GM13976 (cell line): ENCODE results near the gene ZCCHC8.
A peak's percentile ranks its signal among the peaks of the same experiment; 100 is the strongest.

ENCODE experiments used
- DNase-seq: peaks from one replicate; pipeline ENCODE4 v3.0.0; 2012; ENCODE audit warnings: low spot score
- in situ Hi-C: fragments of 300-500 bp; cut with MboI; formaldehyde crosslinking; loops from one replicate; pipeline ENCODE4 v1.12.0; 2022; ENCODE audit warnings: low sequenced_read_pairs, mixed read lengths, inconsistent platforms; ENCODE audit not compliant: unreplicated experiment
- TF ChIP-seq, protein P1 (sequence below): IDR thresholded peaks from 2 replicates; pipeline ENCODE4 v1.5.1; 2012; ENCODE audit warnings: borderline replicate concordance, mild to moderate bottlenecking; ENCODE audit not compliant: insufficient read depth; ENCODE audit errors: extremely low read depth, missing control alignments, control extremely low read depth

ZCCHC8 gene

DNA sequence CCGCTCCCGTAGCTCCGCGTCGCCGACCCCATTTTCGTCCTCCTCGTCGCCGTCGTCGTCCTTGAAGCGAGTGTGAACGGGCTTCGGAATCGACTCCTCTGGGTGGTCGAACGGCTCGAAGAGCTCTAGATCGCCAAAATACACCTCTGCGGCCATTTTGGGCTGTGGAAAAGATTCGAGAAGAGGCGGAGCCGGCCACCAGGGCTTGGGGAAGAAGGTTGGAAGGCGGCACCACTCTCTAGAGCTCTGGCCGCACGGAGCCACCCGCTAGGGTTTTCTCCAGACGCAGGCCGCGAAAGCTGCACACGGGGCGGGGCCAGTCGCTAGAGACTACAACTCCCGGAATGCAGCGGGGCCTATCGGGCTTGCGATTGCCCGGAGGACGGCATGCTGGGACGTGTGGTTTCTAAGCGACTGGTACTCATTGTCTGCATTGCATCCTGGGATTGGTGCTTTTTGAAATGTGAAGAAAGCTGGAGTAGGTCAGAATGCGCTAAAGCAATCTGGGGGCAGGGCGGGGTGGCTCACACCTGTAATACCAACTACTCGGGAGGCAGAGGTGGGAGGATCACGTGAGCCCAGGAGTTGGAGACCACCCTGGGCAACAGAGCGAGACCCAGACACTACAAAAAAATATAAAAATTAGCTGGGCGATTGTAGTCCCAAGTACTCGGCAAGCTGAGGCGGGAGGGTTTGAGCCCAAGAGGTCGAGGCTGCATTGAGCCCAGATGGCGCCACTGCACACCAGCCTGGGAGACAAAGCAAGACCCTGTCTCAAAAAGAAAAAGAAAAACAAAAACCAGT, at the start of gene ZCCHC8:
Gene ZCCHC8, minus strand, starts transcription at position 248 of the 804 bp plus-strand sequence. Its CDS starts 92 bp downstream, at position 156.
- peak; percentile 93 for DNase-seq
- in situ Hi-C loops = no loop called here
- TF ChIP-seq, protein P1, sequence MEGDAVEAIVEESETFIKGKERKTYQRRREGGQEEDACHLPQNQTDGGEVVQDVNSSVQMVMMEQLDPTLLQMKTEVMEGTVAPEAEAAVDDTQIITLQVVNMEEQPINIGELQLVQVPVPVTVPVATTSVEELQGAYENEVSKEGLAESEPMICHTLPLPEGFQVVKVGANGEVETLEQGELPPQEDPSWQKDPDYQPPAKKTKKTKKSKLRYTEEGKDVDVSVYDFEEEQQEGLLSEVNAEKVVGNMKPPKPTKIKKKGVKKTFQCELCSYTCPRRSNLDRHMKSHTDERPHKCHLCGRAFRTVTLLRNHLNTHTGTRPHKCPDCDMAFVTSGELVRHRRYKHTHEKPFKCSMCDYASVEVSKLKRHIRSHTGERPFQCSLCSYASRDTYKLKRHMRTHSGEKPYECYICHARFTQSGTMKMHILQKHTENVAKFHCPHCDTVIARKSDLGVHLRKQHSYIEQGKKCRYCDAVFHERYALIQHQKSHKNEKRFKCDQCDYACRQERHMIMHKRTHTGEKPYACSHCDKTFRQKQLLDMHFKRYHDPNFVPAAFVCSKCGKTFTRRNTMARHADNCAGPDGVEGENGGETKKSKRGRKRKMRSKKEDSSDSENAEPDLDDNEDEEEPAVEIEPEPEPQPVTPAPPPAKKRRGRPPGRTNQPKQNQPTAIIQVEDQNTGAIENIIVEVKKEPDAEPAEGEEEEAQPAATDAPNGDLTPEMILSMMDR = no peak

DNA sequence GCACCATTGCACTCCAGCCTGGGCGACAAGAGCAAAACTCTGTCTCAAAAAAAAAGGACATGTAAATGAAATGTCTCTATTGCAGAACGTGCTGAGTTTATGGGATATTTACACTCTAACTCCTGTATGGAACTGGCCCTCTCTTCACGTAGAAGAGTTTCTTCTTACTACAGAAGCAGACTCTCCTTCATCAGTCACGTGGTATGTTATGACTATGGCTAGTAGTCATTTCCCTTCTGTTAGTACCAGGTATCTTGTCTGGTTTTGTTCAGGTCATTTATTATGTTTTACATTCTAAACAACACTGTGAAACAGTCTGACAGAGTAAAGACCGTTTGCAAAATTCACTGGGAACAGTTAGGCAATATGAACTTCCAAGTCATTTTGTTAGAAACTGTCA, 46.6 kb upstream of the ZCCHC8 start:
- TF ChIP-seq, protein P1 = no peak
- in situ Hi-C loops = no loop called here
- no peak for DNase-seq

DNA sequence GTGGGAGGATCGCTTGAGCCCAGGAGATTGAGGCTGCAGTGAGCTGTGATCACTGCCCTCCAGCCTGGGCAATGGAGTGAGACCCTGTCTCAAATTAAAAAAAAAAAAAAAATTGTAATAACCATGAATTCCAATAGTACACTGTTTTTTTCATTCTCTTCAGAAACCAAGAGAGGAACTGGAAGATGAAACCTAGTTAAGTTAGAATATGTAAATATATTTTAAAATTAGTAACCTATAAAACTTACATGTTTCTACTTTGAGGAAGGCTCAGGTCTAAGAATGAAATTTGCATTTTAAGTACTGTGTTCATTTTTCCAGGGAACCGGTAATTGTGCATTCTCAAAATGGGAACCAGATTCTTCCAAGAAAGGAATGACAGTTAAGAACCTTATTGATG, 45.1 kb upstream of the ZCCHC8 start:
- peak; percentile 25 for DNase-seq
- in situ Hi-C loops = no loop called here
- TF ChIP-seq, protein P1 = no peak

DNA sequence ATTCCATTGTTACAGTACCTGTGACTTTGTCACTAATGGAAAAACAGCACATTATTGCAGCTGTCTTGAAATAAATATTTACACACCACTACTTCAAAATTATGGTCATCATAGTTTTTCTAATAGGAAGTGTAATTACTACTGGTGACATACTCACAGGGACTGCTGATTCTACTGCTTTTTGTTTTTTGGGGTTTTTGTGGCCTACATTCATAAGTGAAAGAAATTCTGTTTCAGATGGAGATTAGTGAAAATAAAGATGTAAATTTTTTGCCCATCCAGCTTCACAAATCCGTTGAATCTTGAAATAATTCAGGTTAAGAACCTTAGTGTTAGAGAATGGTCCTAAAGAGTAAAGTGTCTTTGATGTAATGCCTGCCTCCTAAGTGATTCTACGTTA, 43.8 kb upstream of the ZCCHC8 start:
- in situ Hi-C loops = no loop called here
- TF ChIP-seq, protein P1 = no peak
- no peak for DNase-seq

DNA sequence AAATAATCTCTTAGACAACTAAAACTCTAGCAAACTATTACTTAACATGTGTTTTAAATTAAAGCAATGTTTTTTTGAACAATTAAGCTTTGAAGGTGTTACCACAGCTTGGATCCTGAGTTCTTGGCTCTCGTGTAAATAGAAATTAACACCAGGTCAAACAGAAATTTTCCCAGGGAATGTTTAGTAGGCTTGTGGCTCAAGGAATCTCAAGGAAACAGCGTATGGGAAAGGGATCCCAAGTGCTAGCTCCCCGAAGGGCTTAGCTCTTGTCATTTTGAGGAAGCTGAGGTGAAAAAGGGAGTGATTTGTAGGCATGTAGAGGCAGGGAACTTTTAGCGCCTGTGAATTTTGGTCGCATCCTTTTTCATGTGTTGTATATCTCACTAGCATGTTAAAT, 37.8 kb upstream of the ZCCHC8 start:
- TF ChIP-seq, protein P1 = no peak
- no peak for DNase-seq
- in situ Hi-C loops = no loop called here

DNA sequence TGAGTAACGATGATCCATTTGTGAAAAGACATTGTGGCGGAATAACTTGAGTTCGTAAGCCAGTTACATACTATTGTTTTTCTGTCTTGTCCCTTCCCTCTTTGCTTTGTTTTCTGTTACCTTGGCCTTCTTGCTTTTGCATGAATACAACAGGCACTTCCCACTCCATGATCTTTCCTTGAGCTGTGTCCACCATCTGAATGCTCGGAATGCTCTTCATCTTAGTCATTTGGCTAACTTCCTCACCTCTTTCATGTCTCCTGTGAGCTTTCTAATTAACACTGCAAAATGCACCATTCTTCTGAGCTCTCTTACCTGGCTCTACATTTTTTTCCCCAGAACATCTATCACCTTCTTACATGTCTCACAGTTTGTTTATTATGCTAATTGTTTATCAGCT, 36.3 kb upstream of the ZCCHC8 start:
- TF ChIP-seq, protein P1 = no peak
- in situ Hi-C loops = no loop called here
- no peak for DNase-seq
